Esophagus squamous epithelium (tissue), 5 donors: Measurements from ENCODE around the gene DLX3. TPM values are rescaled to one million over a fixed set of nuclear protein-coding genes. Genes with fewer than 3 reads are reported as not detected.

Experiments used
- DNase-seq: peaks from one replicate; lab custom pipeline; 2025; lab: John Stamatoyannopoulos, UW
- H3K27ac ChIP-seq, 4 donors: fragments of 200-600 bp; sonication (generic); one replicate each; pipeline ENCODE4 v1.5.1; 2016 to 2019; ENCODE audit warnings: mild to moderate bottlenecking in 1 of 4
- H3K27me3 ChIP-seq, 4 donors: fragments of 200-600 bp; sonication (generic); 1 replicate in 3 of 4; 2 replicates in 1 of 4; pipeline versions ENCODE4 v1.5.1 to v1.6.0; 2017 to 2021; ENCODE audit warnings: antibody characterized with exemption in 1 of 4
- H3K36me3 ChIP-seq, 3 donors: fragments of 200-600 bp; sonication (generic); one replicate each; pipeline ENCODE4 v1.5.1; 2016 to 2019
- H3K4me1 ChIP-seq, 3 donors: fragments of 200-600 bp; sonication (generic); one replicate each; pipeline ENCODE4 v1.5.1; 2017 to 2019
- H3K4me3 ChIP-seq, 4 donors: fragments of 200-600 bp; sonication (generic); 1 replicate in 3 of 4; 2 replicates in 1 of 4; pipeline ENCODE4 v1.5.1; 2016 to 2019; ENCODE audit warnings: mild to moderate bottlenecking in 2 of 4, moderate library complexity in 1 of 4
- H3K9me3 ChIP-seq, 3 donors: fragments of 200-600 bp; sonication (generic); one replicate each; pipeline ENCODE4 v1.5.1; 2016 to 2019
- CTCF ChIP-seq, 6 experiments: fragments of 450-650 bp in 4 of 6; fragments of 200-600 bp in 2 of 6; sonication (generic) in 2 of 6; IDR thresholded peaks; one replicate each; pipeline ENCODE4 v1.5.1; 2016 to 2019; ENCODE audit warnings: antibody characterized with exemption in 6 of 6, mild to moderate bottlenecking in 4 of 6, moderate library complexity in 4 of 6
- POLR2A ChIP-seq, 4 donors: fragments of 450-650 bp; IDR thresholded peaks; one replicate each; pipeline ENCODE4 v1.6.1; 2017; ENCODE audit warnings: antibody characterized with exemption in 4 of 4, mild to moderate bottlenecking in 4 of 4, moderate library complexity in 3 of 4
- WGBS, 2 donors: methylation state at CpG; one replicate each; pipeline ENCODE4 v1.1.5; 2018; 5-methylcytosine and 5-hydroxymethylcytosine counted together
- intact Hi-C: fragments of 100-400 bp; cut with DNase I; formaldehyde crosslinking; loops from one replicate; pipeline ENCODE4 v1.15.0; 2022
- total RNA-seq, 4 donors: library from RNA; depleted of rRNA; stranded (reverse); fragments of >200 nt; gene quantifications; one replicate each; pipeline ENCODE4 v1.1.0, GENCODE V29; 2016
- donor health status: DM: yes; HTN: yes; CAD: no.

DLX3 gene
- total RNA-seq, 4 donors from 2014 or later = 0.76 to 2.0 (median 1.4) TPM

- intact Hi-C loops = loop anchor here (5.0 to 10.0 kb wide), 2 partner anchors 46 to 67 kb away; partner anchors contain the start of gene DLX3
- Histone ChIP-seq H3K4me3 (no peak overlapping the region), H3K4me1 (no peaks in the 10 kb centered on the region), H3K27me3 (peaks cover 0 to 79% (median 0%) of the 10 kb centered on the region in 4 donors), H3K27ac (no peak overlapping the region), H3K36me3 (no peaks in the 10 kb centered on the region), H3K9me3 (no peaks in the 10 kb centered on the region)
- TF ChIP-seq CTCF (IDR thresholded peaks at IDR 0.05) (no peak), POLR2A (IDR thresholded peaks at IDR 0.05) (no peak)
- 70 to 74% methylated on average over 5 to 8 of the region's 14 CpGs for WGBS, 2 donors
- DNase-seq = no peak
Measured at GRCh38 chr17:49951362-49952082, 43.5 kb downstream of the DLX3 start.

GRCh38 chr17:49949634-49950033, 45.4 kb downstream of the DLX3 start:
- TF ChIP-seq CTCF (IDR thresholded peaks at IDR 0.05) (no peak), POLR2A (IDR thresholded peaks at IDR 0.05) (no peak)
- H3K27me3 ChIP-seq = peaks cover 0 to 97% (median 0%) of the 10 kb centered on the region in 4 donors
- WGBS, 2 donors = 69 to 81% methylated on average over 2 of the region's 2 CpGs
- H3K4me1 ChIP-seq = no peaks in the 10 kb centered on the region
- H3K4me3 ChIP-seq = no peak overlapping the region
- H3K27ac ChIP-seq = no peak overlapping the region
- no peaks in the 10 kb centered on the region for H3K9me3 ChIP-seq
- no peak for DNase-seq
- H3K36me3 ChIP-seq = no peaks in the 10 kb centered on the region
- intact Hi-C loops = loop anchor here (5.0 to 10.0 kb wide), 2 partner anchors 48 to 65 kb away; partner anchors contain the start of gene DLX3

GRCh38 chr17:49946964-49947584, 48.0 kb downstream of the DLX3 start:
- intact Hi-C loops = no loop called here
- Histone ChIP-seq H3K9me3 (no peaks in the 10 kb centered on the region), H3K36me3 (no peaks in the 10 kb centered on the region), H3K4me3 (no peak overlapping the region), H3K27me3 (peaks cover 0 to 97% (median 0%) of the 10 kb centered on the region in 4 donors), H3K4me1 (no peaks in the 10 kb centered on the region), H3K27ac (no peak overlapping the region)
- WGBS, 2 donors = no CpG with 5 or more reads among the region's 11 CpGs
- no peak for TF ChIP-seq CTCF (IDR thresholded peaks at IDR 0.05)
- TF ChIP-seq POLR2A (IDR thresholded peaks at IDR 0.05) = no peak
- no peak for DNase-seq

GRCh38 chr17:49946208-49946607, 48.8 kb downstream of the DLX3 start:
- no peak for DNase-seq
- Histone ChIP-seq H3K27me3 (peaks cover 0 to 97% (median 0%) of the 10 kb centered on the region in 4 donors), H3K9me3 (no peaks in the 10 kb centered on the region), H3K27ac (no peak overlapping the region), H3K4me1 (no peaks in the 10 kb centered on the region), H3K36me3 (no peaks in the 10 kb centered on the region), H3K4me3 (no peak overlapping the region)
- no peak for TF ChIP-seq CTCF (IDR thresholded peaks at IDR 0.05)
- no peak for TF ChIP-seq POLR2A (IDR thresholded peaks at IDR 0.05)
- intact Hi-C loops = no loop called here
- 63 to 80% methylated on average over 3 to 5 of the region's 8 CpGs for WGBS, 2 donors

GRCh38 chr17:49944273-49944870, 50.7 kb downstream of the DLX3 start:
- DNase-seq = no peak
- 30 to 43% methylated on average over 18 to 22 of the region's 26 CpGs for WGBS, 2 donors
- H3K27ac ChIP-seq = no peak overlapping the region
- peaks cover 0 to 97% (median 0%) of the 10 kb centered on the region in 4 donors for H3K27me3 ChIP-seq
- no peaks in the 10 kb centered on the region for H3K4me1 ChIP-seq
- no peak overlapping the region for H3K4me3 ChIP-seq
- TF ChIP-seq CTCF (IDR thresholded peaks at IDR 0.05) (no peak), POLR2A (IDR thresholded peaks at IDR 0.05) (no peak)
- no peaks in the 10 kb centered on the region for H3K36me3 ChIP-seq
- intact Hi-C loops = no loop called here
- H3K9me3 ChIP-seq = no peaks in the 10 kb centered on the region
